Vagina (tissue), 2 donors: ENCODE results near the gene NR3C2. TPM values are rescaled to one million over a fixed set of nuclear protein-coding genes. Genes with fewer than 3 reads are reported as not detected.

ENCODE experiments used
- DNase-seq, 2 donors: peaks; one replicate each; pipeline ENCODE4 v3.0.0-alpha.2; 2017; ENCODE audit errors: extremely low spot score in 2 of 2
- H3K27ac ChIP-seq: fragments of 200-600 bp; sonication (generic); one replicate; pipeline ENCODE4 v1.5.1; 2019
- H3K27me3 ChIP-seq: fragments of 200-600 bp; sonication (generic); one replicate; pipeline ENCODE4 v1.5.1; 2019
- H3K36me3 ChIP-seq, 2 donors: fragments of 200-600 bp; sonication (generic); one replicate each; pipeline ENCODE4 v1.5.1; 2017 to 2019
- H3K4me1 ChIP-seq: fragments of 200-600 bp; sonication (generic); one replicate; pipeline ENCODE4 v1.5.1; 2019
- H3K4me3 ChIP-seq, 2 donors: fragments of 200-600 bp; sonication (generic); 1 replicate in 1 of 2; 2 replicates in 1 of 2; pipeline ENCODE4 v1.5.1; 2016 to 2019
- H3K9me3 ChIP-seq: fragments of 200-600 bp; sonication (generic); one replicate; pipeline ENCODE4 v1.5.1; 2019
- CTCF ChIP-seq, 3 experiments: fragments of 450-650 bp in 2 of 3; fragments of 200-600 bp in 1 of 3; sonication (generic) in 1 of 3; IDR thresholded peaks; one replicate each; pipeline ENCODE4 v1.5.1; 2017 to 2019; ENCODE audit warnings: antibody characterized with exemption in 3 of 3, mild to moderate bottlenecking in 2 of 3, moderate library complexity in 2 of 3
- POLR2A ChIP-seq, 2 donors: fragments of 450-650 bp; IDR thresholded peaks; one replicate each; pipeline ENCODE4 v1.6.1; 2017; ENCODE audit warnings: antibody characterized with exemption in 2 of 2, mild to moderate bottlenecking in 2 of 2, moderate library complexity in 2 of 2
- POLR2AphosphoS5 ChIP-seq, 2 donors: sonication (generic); formaldehyde crosslinking; IDR thresholded peaks; one replicate each; pipeline ENCODE4 v1.9.0; 2017; ENCODE audit warnings: antibody characterized with exemption in 2 of 2, mild to moderate bottlenecking in 2 of 2, low read depth in 1 of 2; ENCODE audit not compliant: insufficient read depth in 1 of 2
- intact Hi-C: fragments of 100-400 bp; cut with DNase I; formaldehyde crosslinking; loops from one replicate; pipeline ENCODE4 v1.15.1; 2023
- total RNA-seq: library from RNA; depleted of rRNA; stranded (reverse); fragments of >200 nt; gene quantifications from one replicate; pipeline ENCODE4 v1.2.3, GENCODE V29; 2016

Gene NR3C2
- total RNA-seq, 1 donor from 2014 or later, result 9.6 TPM

DNA sequence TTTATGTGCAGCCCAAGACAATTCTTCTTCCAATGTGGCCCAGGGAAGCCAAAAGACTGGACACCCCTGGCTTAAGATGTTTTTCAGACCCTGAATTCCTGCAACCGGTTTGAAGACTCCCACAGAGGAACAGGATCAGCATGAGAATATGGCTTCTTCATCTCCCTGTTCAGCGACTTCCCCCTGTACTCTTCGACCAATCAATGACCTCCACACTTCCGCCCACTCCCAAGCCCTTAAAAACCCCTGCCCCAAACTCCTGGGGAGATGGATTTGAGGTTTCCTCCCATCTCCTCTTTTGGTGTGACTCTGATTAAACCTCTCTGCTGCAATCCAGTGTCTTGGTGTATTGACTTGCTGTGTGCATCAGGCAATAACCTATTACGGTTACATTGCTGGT lies 344.4 kb downstream of the NR3C2 start:
- no peaks in the 10 kb centered on the region for H3K27me3 ChIP-seq
- no peaks in the 10 kb centered on the region for H3K4me1 ChIP-seq
- no peak overlapping the region for H3K4me3 ChIP-seq
- H3K36me3 ChIP-seq, result no peaks in the 10 kb centered on the region
- H3K27ac ChIP-seq, result no peak overlapping the region
- intact Hi-C loops, result no loop called here
- TF ChIP-seq POLR2A (IDR thresholded peaks at IDR 0.05) (no peak), CTCF (IDR thresholded peaks at IDR 0.05) (no peak), POLR2AphosphoS5 (IDR thresholded peaks at IDR 0.05; ENCODE audit: insufficient read depth in 1 of 2, low read depth in 1 of 2) (no peak)
- no peak for DNase-seq
- no peaks in the 10 kb centered on the region for H3K9me3 ChIP-seq

GRCh38 chr4:148095346-148095923 lies 346.8 kb downstream of the NR3C2 start:
- intact Hi-C loops, result no loop called here
- Histone ChIP-seq H3K27me3 (no peaks in the 10 kb centered on the region), H3K4me3 (no peak overlapping the region), H3K4me1 (no peaks in the 10 kb centered on the region), H3K9me3 (no peaks in the 10 kb centered on the region), H3K36me3 (no peaks in the 10 kb centered on the region), H3K27ac (no peak overlapping the region)
- no peak for TF ChIP-seq POLR2A (IDR thresholded peaks at IDR 0.05)
- TF ChIP-seq CTCF (IDR thresholded peaks at IDR 0.05), result no peak
- TF ChIP-seq POLR2AphosphoS5 (IDR thresholded peaks at IDR 0.05; ENCODE audit: insufficient read depth in 1 of 2, low read depth in 1 of 2), result no peak
- DNase-seq, result no peak

DNA sequence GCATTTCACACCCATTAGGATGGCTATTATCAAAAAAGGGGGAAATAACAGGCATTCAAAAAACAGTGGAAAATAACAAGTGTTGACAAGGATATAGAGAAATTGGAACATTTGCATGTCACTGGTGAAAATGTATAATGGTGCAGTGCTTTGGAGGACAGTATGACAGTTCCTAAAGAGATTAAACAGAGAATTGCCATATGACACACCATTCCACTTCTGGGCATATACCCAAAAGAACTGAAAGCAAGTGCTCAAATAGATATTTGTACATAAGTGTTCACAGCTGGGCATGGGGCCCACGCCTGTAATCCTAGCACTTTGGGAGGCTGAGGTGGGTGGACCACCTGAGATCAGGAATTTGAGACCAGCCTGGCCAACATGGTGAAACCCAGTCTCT lies 348.1 kb downstream of the NR3C2 start:
- no peak for DNase-seq
- H3K9me3 ChIP-seq, result no peaks in the 10 kb centered on the region
- no peaks in the 10 kb centered on the region for H3K36me3 ChIP-seq
- H3K4me1 ChIP-seq, result no peaks in the 10 kb centered on the region
- intact Hi-C loops, result no loop called here
- TF ChIP-seq POLR2AphosphoS5 (IDR thresholded peaks at IDR 0.05; ENCODE audit: insufficient read depth in 1 of 2, low read depth in 1 of 2), result no peak
- H3K4me3 ChIP-seq, result no peak overlapping the region
- H3K27ac ChIP-seq, result no peak overlapping the region
- no peaks in the 10 kb centered on the region for H3K27me3 ChIP-seq

DNA sequence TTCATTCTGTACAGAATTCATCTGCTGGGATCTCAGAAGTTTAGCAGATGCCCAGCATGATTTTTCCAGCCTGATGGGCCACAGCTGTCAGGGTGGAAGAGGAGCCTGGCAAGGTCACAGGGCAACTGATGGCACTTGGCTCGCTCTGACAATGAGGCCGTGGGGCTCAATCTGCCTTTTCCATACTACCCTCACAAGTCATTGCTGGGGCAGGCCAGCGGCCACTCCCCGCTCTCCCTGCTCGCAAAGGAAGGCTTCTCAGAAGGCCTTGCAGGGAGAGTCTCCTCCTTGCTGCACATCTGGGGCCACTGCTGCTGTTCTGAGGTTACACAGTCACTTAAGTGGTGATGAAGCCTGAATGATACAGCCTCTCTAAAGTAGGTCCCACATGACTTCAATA lies 349.1 kb downstream of the NR3C2 start:
- no peaks in the 10 kb centered on the region for H3K36me3 ChIP-seq
- intact Hi-C loops, result no loop called here
- H3K4me1 ChIP-seq, result no peaks in the 10 kb centered on the region
- no peak overlapping the region for H3K4me3 ChIP-seq
- no peaks in the 10 kb centered on the region for H3K9me3 ChIP-seq
- TF ChIP-seq CTCF (IDR thresholded peaks at IDR 0.05), result no peak
- no peak for TF ChIP-seq POLR2AphosphoS5 (IDR thresholded peaks at IDR 0.05; ENCODE audit: insufficient read depth in 1 of 2, low read depth in 1 of 2)
- no peak for TF ChIP-seq POLR2A (IDR thresholded peaks at IDR 0.05)
- H3K27ac ChIP-seq, result no peak overlapping the region
- no peaks in the 10 kb centered on the region for H3K27me3 ChIP-seq
- no peak for DNase-seq

DNA sequence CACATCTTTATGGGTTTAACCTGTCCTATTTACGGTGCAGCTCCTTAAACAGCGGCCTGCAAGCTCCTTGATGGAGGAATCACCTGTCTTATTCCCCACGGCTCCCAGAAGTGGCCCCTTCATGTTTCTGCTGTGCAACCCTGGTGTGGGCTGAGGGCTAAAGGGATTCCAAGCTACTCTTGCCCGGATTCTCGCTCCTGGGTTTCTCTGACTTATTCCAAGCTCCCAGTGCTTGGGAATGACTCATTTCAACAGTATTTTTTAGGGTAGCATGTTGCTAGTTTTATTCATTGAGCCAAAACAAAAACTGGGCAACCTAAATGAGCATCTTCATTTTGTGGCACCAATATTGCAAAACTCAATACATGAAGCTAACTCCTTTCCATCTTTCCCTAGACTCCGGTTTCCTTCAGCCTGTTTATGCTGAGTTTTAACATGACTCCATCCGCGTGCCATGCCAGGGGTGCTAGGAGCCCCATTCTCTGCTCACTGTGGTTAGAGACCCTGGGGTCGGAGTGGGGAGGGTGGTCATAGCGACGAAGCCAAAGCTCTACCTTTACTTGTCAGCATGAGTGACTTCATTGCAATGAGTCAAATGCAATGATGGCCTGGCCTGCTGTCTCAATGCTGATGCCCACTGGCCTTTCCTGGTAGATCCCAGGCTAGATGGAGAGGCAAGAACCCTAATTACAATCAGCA lies 349.7 kb downstream of the NR3C2 start:
- Histone ChIP-seq H3K4me3 (no peak overlapping the region), H3K27me3 (no peaks in the 10 kb centered on the region), H3K36me3 (no peaks in the 10 kb centered on the region), H3K27ac (no peak overlapping the region), H3K9me3 (no peaks in the 10 kb centered on the region), H3K4me1 (no peaks in the 10 kb centered on the region)
- TF ChIP-seq POLR2A (IDR thresholded peaks at IDR 0.05) (no peak), POLR2AphosphoS5 (IDR thresholded peaks at IDR 0.05; ENCODE audit: insufficient read depth in 1 of 2, low read depth in 1 of 2) (no peak), CTCF (IDR thresholded peaks at IDR 0.05) (no peak)
- no peak for DNase-seq
- intact Hi-C loops, result no loop called here
